Measurements from ENCODE around the gene ZEB2. TPM values are rescaled to one million over a fixed set of nuclear protein-coding genes. Genes with fewer than 3 reads are reported as not detected.

ZEB2 gene
- total RNA-seq, 2 donors from 2014 or later, result 76.1 to 91.7 TPM

DNA sequence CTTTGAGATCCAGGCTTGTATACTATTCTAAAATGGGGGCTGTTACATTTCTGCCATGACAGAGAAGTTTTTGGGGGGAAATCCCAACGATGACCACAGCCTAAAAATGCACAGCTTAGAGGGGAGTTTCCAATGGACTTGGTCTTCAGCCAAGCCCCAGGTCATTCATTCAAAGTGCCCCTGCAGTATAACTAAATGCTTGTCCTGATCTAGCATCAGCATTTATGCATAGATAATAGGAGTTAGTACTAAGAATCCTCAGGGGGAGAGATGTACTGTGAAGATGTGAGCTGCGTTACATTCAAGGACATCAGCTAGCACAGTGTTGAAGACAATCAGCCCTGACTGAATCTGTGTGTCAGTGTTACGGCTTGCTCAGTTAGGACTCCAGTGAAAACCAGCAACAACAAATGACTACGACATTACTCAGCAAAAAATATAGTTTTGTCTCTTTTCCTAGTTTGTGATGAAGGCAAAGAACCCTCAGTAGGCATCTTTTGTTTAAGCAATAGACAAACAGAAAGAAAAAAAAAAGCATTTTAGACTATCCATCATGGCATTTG, 160.9 kb downstream of the ZEB2 start:
- no peak for DNase-seq (ENCODE audit: low spot score)

DNA sequence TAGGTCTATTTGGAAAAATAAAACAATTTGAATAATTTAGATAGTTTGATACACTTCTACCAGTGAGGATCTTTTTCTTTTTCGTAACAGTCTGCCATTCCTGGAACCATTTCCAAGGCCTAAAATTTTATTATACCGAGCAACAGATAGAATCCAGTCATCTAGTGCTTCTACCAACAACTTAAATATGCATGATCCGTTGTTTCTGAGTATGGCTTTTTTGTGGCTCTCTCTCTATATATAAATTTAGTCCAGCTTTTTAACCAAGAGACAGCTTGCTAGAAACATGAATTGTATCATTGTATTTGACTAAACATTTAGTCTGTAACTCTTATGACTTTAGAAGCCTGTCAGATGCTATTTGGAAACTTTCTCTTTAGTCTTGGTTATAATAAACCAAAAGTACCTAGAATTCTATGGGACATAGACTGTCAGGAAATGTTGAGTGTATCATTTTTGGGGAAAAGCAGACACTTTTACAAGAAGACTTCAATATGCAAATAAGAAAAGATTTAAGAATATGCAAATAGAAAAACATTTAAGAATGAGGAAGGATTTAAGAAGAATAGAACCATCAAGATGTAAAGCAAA, 161.4 kb downstream of the ZEB2 start:
- H3K9me3 ChIP-seq, result no peaks in the 10 kb centered on the region
- no peak for DNase-seq (ENCODE audit: low spot score)
- no peaks in the 10 kb centered on the region for H3K4me1 ChIP-seq
- no peaks in the 10 kb centered on the region for H3K27me3 ChIP-seq
- H3K27ac ChIP-seq, result peak overlapping the region; percentile 28 to 38
- H3K36me3 ChIP-seq, result no peaks in the 10 kb centered on the region
- TF ChIP-seq, protein P1, sequence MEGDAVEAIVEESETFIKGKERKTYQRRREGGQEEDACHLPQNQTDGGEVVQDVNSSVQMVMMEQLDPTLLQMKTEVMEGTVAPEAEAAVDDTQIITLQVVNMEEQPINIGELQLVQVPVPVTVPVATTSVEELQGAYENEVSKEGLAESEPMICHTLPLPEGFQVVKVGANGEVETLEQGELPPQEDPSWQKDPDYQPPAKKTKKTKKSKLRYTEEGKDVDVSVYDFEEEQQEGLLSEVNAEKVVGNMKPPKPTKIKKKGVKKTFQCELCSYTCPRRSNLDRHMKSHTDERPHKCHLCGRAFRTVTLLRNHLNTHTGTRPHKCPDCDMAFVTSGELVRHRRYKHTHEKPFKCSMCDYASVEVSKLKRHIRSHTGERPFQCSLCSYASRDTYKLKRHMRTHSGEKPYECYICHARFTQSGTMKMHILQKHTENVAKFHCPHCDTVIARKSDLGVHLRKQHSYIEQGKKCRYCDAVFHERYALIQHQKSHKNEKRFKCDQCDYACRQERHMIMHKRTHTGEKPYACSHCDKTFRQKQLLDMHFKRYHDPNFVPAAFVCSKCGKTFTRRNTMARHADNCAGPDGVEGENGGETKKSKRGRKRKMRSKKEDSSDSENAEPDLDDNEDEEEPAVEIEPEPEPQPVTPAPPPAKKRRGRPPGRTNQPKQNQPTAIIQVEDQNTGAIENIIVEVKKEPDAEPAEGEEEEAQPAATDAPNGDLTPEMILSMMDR (IDR thresholded peaks at IDR 0.05), result no peak
- no peak overlapping the region for H3K4me3 ChIP-seq

More for the DNA sequence above, 160.9 kb downstream of the ZEB2 start:
- no peaks in the 10 kb centered on the region for H3K27me3 ChIP-seq
- TF ChIP-seq, protein P1 (IDR thresholded peaks at IDR 0.05), result no peak
- H3K9me3 ChIP-seq, result no peaks in the 10 kb centered on the region
- no peak overlapping the region for H3K4me3 ChIP-seq
- no peaks in the 10 kb centered on the region for H3K36me3 ChIP-seq
- no peaks in the 10 kb centered on the region for H3K4me1 ChIP-seq
- peak overlapping the region in 1 of 2 donors; percentile 38 for H3K27ac ChIP-seq

DNA sequence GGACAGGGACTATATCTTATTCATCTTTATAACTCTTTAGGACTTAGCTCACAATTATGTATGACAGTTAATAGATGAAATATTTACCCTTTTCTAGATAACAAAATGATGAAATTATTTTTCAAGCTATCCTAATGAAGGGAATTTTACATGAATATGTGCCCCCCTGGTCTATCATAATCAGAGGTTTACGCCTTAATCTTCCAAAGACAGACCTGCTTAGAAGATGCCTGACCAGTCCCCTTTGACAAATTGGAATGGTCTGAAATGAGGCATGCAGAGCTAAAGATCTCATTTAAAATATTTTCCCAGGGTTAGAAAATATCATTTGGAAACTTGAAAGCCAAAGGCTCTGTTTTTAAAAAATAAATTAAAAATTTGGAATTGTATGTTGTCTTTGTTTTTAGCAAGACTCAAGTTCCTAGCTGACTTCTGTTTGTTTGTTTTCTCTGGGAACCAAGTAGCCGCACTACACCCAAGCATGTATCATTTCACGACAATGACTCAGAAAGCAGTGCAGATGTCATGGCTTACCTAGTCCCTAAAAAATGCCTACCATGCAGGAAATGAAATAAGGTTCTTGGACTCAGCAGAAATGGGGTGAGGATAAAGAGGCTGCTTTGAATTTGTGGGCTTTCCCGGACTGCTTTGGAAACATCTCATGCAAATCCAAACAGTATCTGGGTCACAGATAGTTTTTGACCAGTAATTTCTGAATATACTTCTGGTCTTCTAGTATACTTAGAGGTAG, 162.1 kb downstream of the ZEB2 start:
- H3K27me3 ChIP-seq, result no peaks in the 10 kb centered on the region
- no peaks in the 10 kb centered on the region for H3K36me3 ChIP-seq
- H3K27ac ChIP-seq, result peak overlapping the region; percentile 28 to 38
- no peak for DNase-seq (ENCODE audit: low spot score)
- TF ChIP-seq, protein P1 (IDR thresholded peaks at IDR 0.05), result no peak
- H3K4me3 ChIP-seq, result no peak overlapping the region
- H3K9me3 ChIP-seq, result no peaks in the 10 kb centered on the region
- no peaks in the 10 kb centered on the region for H3K4me1 ChIP-seq

DNA sequence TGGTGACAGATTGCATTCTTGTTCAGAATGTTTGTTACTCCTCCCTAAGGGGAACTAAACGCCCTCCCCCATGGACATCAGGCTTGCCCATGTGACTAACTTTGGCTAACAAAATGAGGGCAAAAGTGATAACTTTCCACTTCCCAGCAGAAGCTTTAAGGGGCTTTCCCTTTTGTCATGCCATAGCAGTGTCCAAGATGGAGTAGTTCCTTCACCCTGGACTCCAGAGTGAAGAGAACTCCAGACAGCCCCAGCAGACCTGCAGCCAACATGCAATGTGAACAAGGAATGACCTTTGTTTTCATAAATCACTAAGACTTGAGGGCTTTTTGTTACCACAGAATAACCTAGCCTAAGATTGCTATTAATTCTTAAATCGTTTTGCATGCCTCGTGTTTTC, 163.5 kb downstream of the ZEB2 start:
- DNase-seq (ENCODE audit: low spot score), result no peak
- Histone ChIP-seq H3K4me1 (no peaks in the 10 kb centered on the region), H3K27ac (peak overlapping the region in 1 of 2 donors; percentile 0), H3K27me3 (no peaks in the 10 kb centered on the region), H3K36me3 (no peaks in the 10 kb centered on the region), H3K9me3 (no peaks in the 10 kb centered on the region), H3K4me3 (no peak overlapping the region)
- TF ChIP-seq, protein P1 (IDR thresholded peaks at IDR 0.05), result no peak

DNA sequence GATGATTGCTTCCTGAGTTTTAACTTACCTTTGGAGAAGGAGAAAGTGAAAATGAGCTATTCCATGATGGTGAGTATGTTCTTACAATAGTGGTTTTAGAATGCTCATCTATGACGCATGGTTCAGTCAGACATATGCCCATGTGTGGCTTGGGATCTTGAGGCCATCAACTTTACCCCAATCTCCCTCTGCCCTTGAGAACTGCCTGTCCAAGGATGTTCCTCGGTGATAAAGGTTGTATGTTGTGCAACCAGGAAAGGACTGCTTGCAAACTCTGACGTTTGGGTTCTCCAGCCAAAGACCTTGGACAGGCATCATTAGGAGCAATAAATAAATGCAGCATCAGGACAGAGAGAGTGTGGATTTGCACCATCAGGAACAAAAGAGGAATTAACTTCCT, 165.0 kb downstream of the ZEB2 start:
- Histone ChIP-seq H3K9me3 (no peaks in the 10 kb centered on the region), H3K4me3 (no peak overlapping the region), H3K36me3 (no peaks in the 10 kb centered on the region), H3K27ac (no peak overlapping the region), H3K4me1 (peaks cover 0 to 8% of the 10 kb centered on the region in 2 donors), H3K27me3 (no peaks in the 10 kb centered on the region)
- no peak for DNase-seq (ENCODE audit: low spot score)
- TF ChIP-seq, protein P1 (IDR thresholded peaks at IDR 0.05), result no peak
